Measurements from ENCODE around the gene PIK3CD. TPM values are rescaled to one million over a fixed set of nuclear protein-coding genes. Genes with fewer than 3 reads are reported as not detected.

Gene PIK3CD
- total and polyA plus RNA-seq, 2 experiments from 2014 or later = 6.6 to 32.1 TPM

DNA sequence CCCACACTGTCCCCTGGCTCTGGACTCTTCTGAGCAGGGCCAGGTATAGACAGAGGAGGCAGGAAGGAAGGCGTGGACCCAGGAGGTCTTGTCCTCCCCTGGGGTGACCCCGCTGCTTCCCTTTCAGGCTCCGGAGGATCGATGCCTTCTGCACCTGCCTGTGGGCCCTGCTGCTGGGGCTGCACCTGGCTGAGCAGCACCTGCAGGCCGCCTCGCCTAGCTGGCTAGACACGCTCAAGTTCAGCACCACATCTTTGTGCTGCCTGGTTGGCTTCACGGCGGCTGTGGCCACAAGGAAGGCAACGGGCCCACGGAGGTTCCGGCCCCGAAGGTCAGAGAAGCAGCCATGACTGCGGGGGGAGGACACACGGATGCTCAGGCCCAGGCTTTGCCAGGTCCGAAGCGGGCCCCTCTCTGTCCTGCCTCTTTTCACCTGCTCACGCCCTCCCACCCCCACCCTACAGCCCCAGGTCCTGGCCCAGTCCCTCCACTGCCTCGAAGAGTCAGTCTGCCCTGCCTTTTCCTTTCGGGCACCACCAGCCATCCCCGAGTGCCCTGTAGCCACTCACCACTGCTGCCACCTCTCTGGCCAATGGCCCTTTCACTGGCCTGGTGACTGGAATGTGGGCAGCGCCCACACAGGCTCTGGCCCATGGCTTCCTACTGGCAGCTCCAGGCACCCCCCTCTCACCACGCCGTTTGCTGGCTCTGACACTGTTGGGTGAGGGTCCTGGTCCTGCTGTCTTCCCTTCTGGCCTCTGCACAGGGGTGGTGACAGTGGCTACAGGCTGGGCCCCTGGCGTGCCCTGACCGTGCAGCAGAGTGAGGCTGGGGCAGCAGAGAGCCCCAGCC lies 49.4 kb upstream of the PIK3CD start (continued):
- TF ChIP-seq ZNF462 (CRISPR knock-in tag; IDR thresholded peaks at IDR 0.05) = no peak

DNA sequence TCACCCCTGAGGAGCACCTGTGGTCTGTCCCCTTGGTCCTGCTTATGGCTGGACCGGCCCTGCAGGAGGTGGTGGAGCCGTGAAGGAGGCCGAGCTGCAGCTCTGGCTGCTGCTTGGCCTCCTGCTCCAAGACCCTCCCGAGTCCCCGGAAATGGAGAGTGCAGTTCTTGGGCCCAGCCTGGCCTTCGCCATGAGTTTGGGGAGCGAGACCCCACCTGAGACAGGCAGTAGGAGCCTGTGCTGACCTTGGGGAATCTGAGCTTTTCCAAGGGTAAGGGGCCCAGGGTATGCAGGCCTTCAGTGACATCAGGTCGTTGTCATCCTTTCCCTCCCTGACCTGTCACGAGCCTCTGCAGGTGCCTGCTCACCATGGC lies 48.8 kb upstream of the PIK3CD start:
- H3K4me3 Mint-ChIP-seq = no peak overlapping the region
- Histone ChIP-seq H3K9me2 (ENCODE audit: insufficient read depth) (no peaks in the 10 kb centered on the region), H3K4me1 (ENCODE audit: insufficient read depth) (no peaks in the 10 kb centered on the region), H3K27me3 (ENCODE audit: insufficient read depth) (no peaks in the 10 kb centered on the region), H3K79me2 (replicated peaks; ENCODE audit: insufficient read depth) (no peaks in the 10 kb centered on the region), H4K20me1 (replicated peaks; ENCODE audit: insufficient read depth) (peaks cover 4% of the 10 kb centered on the region; the same call in 1 of the 2 replicates), H3K4me2 (no peak overlapping the region), H3F3A (replicated peaks; ENCODE audit: low read depth) (no peaks in the 10 kb centered on the region), H3K4me3 (no peak overlapping the region), H2AFZ (no peak overlapping the region), H3K36me3 (ENCODE audit: insufficient read depth) (peaks cover 10% of the 10 kb centered on the region; the same call in 1 of the 2 replicates), H3K27ac (ENCODE audit: low read depth) (no peak overlapping the region)
- no peak for ATAC-seq
- DNase-seq (ENCODE audit: low spot score) = no peak
- H3K36me3 Mint-ChIP-seq (ENCODE audit: low read depth) = peaks cover 28% of the 10 kb centered on the region
- no peaks in the 10 kb centered on the region; the same call in 2 of the 3 replicates for H3K9me3 Mint-ChIP-seq
- H3K4me1 Mint-ChIP-seq = 0 out of 3 replicates have a peak, but pooled peaks cover 2% of the 10 kb centered on the region
- no peak overlapping the region for H3K27ac Mint-ChIP-seq
- peaks cover 7% of the 10 kb centered on the region for H3K27me3 Mint-ChIP-seq (ENCODE audit: insufficient read depth, low read depth, poor library complexity)
- TF ChIP-seq EZH2 (IDR thresholded peaks at IDR 0.05; ENCODE audit: low read depth, unreplicated experiment) = no peak
- TF ChIP-seq POLR2AphosphoS5 (IDR thresholded peaks at IDR 0.05; ENCODE audit: low read depth) = no peak
- TF ChIP-seq, protein P1, sequence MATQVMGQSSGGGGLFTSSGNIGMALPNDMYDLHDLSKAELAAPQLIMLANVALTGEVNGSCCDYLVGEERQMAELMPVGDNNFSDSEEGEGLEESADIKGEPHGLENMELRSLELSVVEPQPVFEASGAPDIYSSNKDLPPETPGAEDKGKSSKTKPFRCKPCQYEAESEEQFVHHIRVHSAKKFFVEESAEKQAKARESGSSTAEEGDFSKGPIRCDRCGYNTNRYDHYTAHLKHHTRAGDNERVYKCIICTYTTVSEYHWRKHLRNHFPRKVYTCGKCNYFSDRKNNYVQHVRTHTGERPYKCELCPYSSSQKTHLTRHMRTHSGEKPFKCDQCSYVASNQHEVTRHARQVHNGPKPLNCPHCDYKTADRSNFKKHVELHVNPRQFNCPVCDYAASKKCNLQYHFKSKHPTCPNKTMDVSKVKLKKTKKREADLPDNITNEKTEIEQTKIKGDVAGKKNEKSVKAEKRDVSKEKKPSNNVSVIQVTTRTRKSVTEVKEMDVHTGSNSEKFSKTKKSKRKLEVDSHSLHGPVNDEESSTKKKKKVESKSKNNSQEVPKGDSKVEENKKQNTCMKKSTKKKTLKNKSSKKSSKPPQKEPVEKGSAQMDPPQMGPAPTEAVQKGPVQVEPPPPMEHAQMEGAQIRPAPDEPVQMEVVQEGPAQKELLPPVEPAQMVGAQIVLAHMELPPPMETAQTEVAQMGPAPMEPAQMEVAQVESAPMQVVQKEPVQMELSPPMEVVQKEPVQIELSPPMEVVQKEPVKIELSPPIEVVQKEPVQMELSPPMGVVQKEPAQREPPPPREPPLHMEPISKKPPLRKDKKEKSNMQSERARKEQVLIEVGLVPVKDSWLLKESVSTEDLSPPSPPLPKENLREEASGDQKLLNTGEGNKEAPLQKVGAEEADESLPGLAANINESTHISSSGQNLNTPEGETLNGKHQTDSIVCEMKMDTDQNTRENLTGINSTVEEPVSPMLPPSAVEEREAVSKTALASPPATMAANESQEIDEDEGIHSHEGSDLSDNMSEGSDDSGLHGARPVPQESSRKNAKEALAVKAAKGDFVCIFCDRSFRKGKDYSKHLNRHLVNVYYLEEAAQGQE (IDR thresholded peaks at IDR 0.05; ENCODE audit: unreplicated experiment) = no peak
- TF ChIP-seq ZNF114 (CRISPR knock-in tag; IDR thresholded peaks at IDR 0.05) = no peak
- no peak for TF ChIP-seq STAT1 (IDR thresholded peaks at IDR 0.05; ENCODE audit: unreplicated experiment)
- no peak for TF ChIP-seq EZH2phosphoT487 (IDR thresholded peaks at IDR 0.05; ENCODE audit: unreplicated experiment)
- no peak for TF ChIP-seq CREB1 (CRISPR knock-in tag; IDR thresholded peaks at IDR 0.05; ENCODE audit: low read depth)
- no peak for TF ChIP-seq ZNF331 (CRISPR knock-in tag; IDR thresholded peaks at IDR 0.05; ENCODE audit: low read depth)
- TF ChIP-seq CTCF (conservative IDR thresholded peaks at IDR 0.05; ENCODE audit: low read depth in 2 of 2) = no peak
- no peak for TF ChIP-seq JUNB (IDR thresholded peaks at IDR 0.05; ENCODE audit: unreplicated experiment)
- no peak for TF ChIP-seq NANOG (IDR thresholded peaks at IDR 0.05; ENCODE audit: borderline replicate concordance)
